ENCODE measurements around the gene CXCL16.

The CXCL16 gene

DNA sequence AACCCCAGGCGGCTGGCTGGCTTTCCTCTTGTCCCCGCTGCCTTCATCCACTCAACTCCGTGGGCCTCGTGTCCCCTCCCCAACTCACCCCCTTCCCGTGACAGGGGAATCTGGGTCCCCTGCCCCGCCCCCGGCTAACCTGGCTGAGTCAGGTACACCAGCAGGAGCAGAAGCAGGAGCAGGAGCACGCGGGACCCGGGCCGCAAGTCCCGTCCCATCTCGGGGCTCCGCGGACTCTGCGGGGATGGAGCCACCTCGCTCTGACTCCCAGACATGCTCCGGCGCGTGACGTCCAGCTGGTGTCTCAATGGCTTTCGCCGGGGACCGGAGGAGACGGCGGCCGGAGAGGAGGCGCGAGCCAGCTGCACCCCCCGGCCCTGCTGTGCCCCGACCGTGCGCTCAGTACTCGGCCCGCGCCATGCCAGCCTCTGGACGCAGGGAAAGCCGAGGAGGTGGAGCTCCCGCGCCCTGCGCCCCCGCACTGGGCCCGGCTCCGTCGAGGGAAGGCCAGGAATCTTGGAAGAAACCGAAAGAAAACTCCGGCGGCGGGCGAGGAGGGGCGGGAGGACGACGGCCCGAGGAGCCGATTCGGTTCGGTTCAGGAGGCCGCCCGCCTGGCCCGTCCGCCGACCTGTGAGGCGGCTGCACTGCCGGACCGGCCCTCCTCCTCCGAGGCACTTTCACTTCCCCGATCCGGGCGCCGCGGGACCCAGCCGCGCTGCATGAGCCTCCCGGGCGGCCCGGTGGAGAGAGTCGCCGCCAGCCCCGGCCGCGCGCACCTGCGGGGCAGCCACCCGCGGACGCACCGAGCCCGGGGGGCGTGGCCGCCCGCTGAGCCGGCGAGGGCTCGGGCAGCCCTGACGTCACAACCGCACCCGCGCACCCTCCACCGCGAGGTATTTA is at the start of gene CXCL16, which contains the start of gene ZMYND15:
Gene CXCL16, minus strand, starts transcription at position 807 of the 903 bp plus-strand sequence. Its CDS starts 589 bp downstream, at position 218.
Gene ZMYND15, plus strand, starts transcription at position 712 of the 903 bp plus-strand sequence. CDS start 716 bp downstream, outside the sequence.
- DNase-seq = no peak

- DNase-seq = no peak
Observed at GRCh38 chr17:4788807-4789700, 49.3 kb upstream of the CXCL16 start, which contains the start of gene GLTPD2. Gene GLTPD2, plus strand, starts transcription at chr17:4788964. Its CDS starts 48 bp downstream, at chr17:4789012.

- DNase-seq = no peak
Observed at GRCh38 chr17:4788159-4788806, 48.6 kb upstream of the CXCL16 start.

DNA sequence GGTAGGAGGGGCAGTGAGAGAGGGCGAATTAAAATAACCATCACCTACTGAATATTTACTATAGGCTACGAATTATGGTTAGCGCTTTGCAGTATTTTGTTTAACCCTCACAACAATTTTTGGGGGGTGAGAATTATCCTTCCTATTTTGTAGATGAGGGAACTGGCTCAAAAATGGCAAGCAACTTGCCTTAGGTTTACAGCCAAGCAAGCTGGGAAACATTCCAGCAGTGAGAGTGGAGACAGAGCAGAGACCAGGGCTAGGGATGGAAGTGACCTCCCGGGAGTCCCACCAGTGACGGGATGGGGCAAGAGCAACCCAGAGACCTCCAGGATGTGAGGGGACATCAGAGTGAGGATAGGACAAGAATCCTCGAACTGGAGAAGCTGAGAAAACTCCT is 46.8 kb upstream of the CXCL16 start:
- no peak for DNase-seq

DNA sequence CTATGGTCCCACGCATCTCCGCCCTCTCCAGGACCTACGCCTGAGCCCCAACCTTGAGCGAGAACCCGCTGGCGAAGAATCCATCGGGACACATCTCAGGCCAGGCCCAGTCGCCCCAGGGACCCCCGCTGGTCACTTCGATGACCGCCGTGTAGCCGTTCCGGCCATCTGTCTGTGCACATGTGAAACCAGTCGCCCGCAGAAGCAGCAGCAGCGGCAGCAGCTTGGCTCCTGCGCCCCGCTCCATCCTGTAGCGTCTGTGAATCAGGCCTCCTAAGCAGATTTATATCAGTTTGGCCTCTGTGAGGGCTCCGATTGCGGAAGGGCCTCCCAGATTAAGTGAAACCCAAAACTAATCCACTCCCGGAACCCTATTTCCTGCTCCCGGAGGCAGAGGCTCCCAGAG is 46.4 kb upstream of the CXCL16 start, which contains the start of gene VMO1:
Gene VMO1, minus strand, starts transcription at position 259 of the 406 bp plus-strand sequence. Its CDS starts 12 bp downstream, at position 247.
- no peak for DNase-seq

DNA sequence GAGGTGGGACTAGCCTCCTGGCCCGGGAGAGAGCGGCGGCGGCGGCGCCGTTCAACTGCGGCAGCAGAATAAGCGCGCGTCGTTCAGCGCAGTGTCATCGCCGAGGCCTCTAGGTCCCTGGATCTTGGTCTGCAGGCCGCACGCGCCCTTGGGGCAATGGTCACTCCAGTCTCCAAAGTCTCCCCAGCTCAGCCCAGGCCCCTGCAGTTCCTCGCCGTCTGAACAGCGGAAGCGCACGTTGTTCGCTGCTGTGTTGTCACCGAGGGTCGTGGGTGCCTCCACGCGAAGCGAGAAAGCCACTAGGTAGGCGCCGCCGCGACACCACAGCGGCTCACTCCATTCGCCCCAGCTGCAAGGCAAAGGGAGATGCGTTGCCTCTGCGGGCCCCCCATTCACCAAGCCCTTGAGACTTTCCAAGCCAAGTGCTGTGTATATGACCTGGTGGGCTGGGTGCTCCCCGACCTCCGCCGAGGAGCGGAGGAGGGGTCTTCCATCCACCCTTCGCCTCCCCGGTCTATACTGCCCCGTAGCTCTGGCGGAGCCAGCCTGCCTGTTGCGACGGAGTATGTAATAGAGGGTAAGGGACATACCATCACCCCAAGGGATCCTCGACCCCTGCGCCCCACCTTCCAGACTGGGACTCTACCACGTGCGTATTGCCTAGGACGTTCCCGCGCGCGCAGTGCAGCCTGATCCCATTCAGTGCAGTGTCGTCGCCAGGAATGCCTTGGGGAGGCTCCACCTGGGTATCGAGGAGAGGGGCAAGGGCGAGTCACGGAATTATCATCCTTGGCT is 45.8 kb upstream of the CXCL16 start:
- DNase-seq = no peak

DNA sequence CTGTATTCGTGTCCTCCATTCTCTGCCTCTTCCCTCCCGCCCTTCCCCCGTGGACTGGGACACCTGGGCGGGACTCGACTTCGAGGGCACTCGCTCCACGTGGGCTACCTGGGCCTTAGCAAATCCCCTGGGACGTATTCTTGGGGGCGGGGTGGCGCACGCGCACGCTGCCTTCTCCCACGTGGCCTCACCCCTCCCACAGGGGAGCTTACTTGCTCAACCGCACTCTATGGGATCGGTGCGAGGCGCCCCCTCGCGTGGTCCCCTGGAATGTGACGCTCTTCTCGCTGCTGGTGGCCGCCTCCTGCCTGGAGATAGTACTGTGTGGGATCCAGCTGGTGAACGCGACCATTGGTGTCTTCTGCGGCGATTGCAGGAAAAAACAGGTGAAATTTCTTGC is 42.9 kb upstream of the CXCL16 start:
- DNase-seq = no peak

DNA sequence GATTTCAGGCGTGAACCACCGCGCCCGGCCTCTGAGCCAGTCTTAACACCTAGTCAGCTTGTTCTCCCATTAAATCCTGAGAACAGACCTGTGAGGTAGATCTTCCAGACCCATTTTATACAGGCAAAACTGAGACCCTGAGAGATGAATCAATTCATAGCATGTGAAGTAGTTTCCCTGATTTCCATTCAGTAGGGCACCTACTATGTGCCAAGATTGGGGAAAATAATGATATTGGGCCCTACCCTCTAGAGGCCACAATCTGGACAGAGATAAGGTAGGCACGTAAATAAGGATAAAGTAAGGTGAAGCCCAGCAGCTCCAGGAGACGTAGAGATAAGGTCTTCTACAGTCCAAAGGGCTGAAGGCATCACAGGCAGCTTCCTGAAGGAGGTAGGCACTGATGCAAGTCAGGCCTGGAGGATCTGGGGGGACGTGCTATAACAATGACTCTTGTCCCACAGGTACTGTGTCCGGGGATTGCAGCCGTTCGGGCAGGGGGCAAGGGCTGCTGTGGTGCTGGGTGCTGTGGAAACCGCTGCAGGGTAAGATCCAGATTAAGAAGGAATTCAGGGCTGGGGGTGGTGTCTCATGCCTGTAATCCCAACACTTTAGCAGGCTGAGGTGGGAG is 40.7 kb upstream of the CXCL16 start:
- DNase-seq = no peak

GRCh38 chr17:4777969-4778760 is 38.4 kb upstream of the CXCL16 start:
- DNase-seq = no peak

DNA sequence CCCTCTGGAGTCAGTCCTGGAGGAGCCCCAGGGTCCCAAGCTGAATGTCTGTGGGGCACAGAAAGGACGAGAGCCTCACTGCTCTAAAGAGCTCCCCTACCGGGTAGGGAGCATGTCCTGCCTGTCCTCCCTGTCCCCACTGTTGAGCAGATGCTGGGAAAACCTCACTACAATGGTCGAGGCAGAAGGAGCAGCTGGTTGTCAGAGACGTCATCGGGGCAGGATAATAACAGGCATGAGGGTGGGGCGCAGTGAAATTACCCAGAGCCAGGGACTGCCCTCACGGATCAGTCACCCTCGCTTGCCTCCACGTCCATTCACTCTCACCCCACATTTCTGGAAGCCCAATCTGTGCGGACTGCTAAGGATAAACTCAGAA is 32.5 kb upstream of the CXCL16 start:
- no peak for DNase-seq

- no peak for DNase-seq
Observed at GRCh38 chr17:4771519-4772234, 31.9 kb upstream of the CXCL16 start, which contains the start of gene TM4SF5. Gene TM4SF5, plus strand, starts transcription at chr17:4771886. Its CDS starts 37 bp downstream, at chr17:4771923.

GRCh38 chr17:4769628-4770027 is 29.9 kb upstream of the CXCL16 start:
- no peak for DNase-seq

DNA sequence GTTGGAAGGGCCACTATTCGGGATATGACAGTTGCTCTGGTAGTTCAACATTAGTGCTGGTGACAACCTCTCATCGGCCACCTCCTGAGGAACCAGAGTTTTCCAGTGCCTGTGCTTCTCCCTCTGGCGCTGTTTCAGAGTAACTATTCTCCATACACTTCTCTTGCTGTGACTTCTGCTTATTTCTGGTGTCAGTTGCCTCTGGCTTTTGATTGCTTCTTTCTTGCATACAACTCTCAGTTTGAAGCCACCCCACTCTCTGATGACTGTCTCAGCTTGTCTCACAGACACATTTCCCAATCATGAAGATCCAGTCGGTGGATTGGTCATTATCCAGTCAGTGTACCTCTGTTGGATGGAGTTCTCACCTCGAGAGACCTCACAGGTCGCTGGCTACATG is 28.6 kb upstream of the CXCL16 start:
- no peak for DNase-seq

GRCh38 chr17:4766723-4767122 is 27.0 kb upstream of the CXCL16 start:
- no peak for DNase-seq

DNA sequence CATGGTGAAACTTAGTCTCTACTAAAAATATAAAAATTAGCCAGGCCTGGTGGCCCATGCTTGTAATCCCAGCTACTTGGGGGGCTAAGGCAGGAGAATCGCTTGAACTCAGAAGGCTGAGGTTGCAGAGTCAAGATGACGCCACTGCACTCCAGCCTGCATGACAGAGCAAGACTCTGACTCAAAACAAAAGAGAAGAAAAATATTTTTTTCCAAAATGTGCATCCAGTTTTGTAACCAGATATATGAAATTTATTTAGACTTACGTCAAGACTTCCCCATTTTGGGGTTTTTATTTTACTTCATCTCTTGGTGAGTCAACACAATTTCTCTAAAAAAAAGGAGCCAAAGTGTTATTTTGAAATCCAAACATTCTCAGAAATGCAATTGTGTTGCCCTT is 26.5 kb upstream of the CXCL16 start:
- DNase-seq = no peak

DNA sequence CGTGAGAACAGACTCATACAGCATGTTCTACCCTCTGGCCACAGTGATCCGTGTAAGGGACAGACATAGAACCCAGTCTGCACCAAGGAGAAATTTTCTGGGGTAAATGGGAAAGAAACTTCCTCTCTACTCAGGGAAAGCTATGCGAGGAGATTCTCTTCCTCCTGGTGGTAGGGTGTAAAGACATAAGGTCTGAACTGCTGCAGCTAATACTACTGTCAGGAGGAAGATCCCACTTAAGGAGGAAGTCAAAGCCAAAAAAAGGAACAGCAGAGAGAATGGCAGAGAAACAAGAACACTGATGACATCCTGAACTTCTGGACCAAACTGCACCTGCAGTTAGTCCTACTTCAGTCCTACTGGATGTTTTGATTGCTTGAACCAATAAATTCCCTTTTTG is 24.9 kb upstream of the CXCL16 start:
- no peak for DNase-seq

DNA sequence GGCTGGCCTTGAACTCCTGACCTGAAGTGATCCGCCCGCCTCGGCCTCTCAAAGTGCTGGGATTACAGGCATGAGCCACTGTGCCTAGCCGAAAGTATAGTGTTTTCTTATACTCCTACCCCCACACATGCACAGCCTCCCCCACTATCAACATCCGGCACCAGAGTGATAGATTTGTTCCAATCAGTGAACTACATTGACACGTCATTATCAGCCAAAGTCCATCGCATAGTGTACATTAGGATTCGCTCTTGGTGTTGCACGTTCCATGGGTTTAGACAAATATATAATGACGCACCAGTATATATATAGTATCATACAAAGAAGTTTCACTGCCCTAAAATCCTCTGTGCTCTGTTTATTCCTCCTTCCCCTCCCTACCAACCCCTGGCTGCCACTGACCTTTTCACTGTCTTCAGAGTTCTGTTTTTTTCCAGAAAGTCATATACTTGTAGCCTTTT is 20.1 kb upstream of the CXCL16 start:
- DNase-seq = no peak

DNA sequence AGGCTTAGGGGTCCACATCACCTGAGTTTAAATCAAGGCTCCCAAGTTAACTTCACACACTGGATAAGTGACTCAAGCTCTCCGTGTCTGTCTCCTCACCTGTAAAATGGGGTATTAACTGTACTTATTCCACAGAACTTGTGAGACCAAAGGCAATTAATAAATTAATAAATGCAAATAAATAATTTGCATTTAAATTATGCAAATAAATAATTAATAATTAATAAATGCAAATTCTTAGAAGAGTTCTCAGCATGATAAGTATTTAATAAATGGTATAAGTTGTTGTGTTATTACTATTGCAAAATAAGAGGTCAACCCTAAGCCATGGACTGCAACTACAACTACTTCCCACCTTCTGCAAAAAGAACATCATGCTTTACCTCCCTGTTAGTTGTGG is 13.7 kb upstream of the CXCL16 start:
- no peak for DNase-seq

DNA sequence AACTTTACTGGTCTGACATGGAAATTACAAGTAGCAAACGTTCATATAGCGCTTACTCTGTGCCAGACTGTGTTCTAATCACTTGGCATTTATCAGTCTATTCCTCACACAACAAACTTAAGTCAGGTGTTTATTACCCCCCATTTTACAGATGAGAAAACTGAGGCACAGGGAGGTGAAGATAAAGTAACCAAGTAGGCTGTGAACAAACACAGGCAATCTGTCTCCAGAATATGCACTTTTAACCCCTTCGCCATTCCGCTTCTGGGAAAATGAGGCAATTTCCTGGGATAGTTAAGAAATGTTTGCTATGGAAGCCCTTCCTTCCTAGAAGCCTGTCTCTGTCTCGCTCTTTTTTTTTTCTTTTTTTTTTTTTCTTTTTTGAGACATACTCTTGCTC is 12.2 kb upstream of the CXCL16 start:
- no peak for DNase-seq

- DNase-seq = no peak
Observed at GRCh38 chr17:4750606-4751005, 10.9 kb upstream of the CXCL16 start.

All from hematopoietic multipotent progenitor cell treated with erythropoietin and hydrocortisone succinate and interleukin-3 and kit ligand, for 8 days (in vitro differentiated cells).